Endothelial cell of umbilical vein (primary cell): ENCODE data around the gene ADAP2. TPM values are rescaled to one million over a fixed set of nuclear protein-coding genes. Genes with fewer than 3 reads are reported as not detected.
"Not testable (repeated sequence)": the region's sequence is repeated elsewhere in the genome, so short reads cannot be mapped to it uniquely, and the experiment has no call there.

Experiments used
- BruUV-seq: library from RNA; stranded (reverse); fragments of 400-500 nt; replicated peaks from 2 replicates; lab custom pipeline; 2021; lab: Mats Ljungman, UMichigan
- CTCF ChIA-PET: fragments of 300-600, 350-600 bp; sonication (Branson Sonifier 250); formaldehyde crosslinking; loops from one replicate; lab custom pipeline; 2021; ENCODE audit warnings: antibody characterized with exemption, inconsistent platforms; lab: Charles Lee
- POLR2A ChIA-PET: fragments of 300-600, 350-600 bp; sonication (Branson Sonifier 250); formaldehyde crosslinking; loops from one replicate; lab custom pipeline; 2021; ENCODE audit warnings: antibody characterized with exemption, inconsistent platforms; lab: Charles Lee
- DNase-seq: peaks from one replicate; pipeline ENCODE4 v3.0.0-alpha.2; 2011; ENCODE audit warnings: low read depth, low spot score
- FAIRE-seq: peaks from 2 replicates; lab custom pipeline; 2011; peaks lifted over from hg19 to GRCh38; lab: Jason Lieb, UNC
- H2AFZ ChIP-seq: 2 replicates; pipeline ENCODE4 v1.6.0; 2012; ENCODE audit warnings: low read depth, low read length, control low read depth, inconsistent platforms
- H3K27ac ChIP-seq: 2 replicates; pipeline ENCODE4 v1.5.1; 2011; ENCODE audit warnings: low read depth, mild to moderate bottlenecking, control low read depth, low read length, moderate library complexity; ENCODE audit not compliant: insufficient read depth
- H3K27me3 ChIP-seq, 2 experiments: 2 replicates each; pipeline versions ENCODE4 v1.6.0 to v1.6.1; 2011; ENCODE audit warnings: low read length in 2 of 2, mixed read lengths in 1 of 2; ENCODE audit not compliant: control insufficient read depth in 2 of 2, insufficient read depth in 2 of 2
- H3K36me3 ChIP-seq, 2 experiments: 2 replicates in 1 of 2; 3 replicates in 1 of 2; pipeline ENCODE4 v1.5.1; 2011; ENCODE audit warnings: low read length in 2 of 2, mild to moderate bottlenecking in 1 of 2, moderate library complexity in 1 of 2; ENCODE audit not compliant: control insufficient read depth in 2 of 2, insufficient read depth in 2 of 2; ENCODE audit errors: extremely low read depth in 1 of 2
- H3K4me1 ChIP-seq: 3 replicates; pipeline ENCODE4 v1.5.1; 2011; ENCODE audit warnings: mild to moderate bottlenecking, low read length; ENCODE audit not compliant: control insufficient read depth, insufficient read depth; ENCODE audit errors: extremely low read depth
- H3K4me2 ChIP-seq: 2 replicates; pipeline ENCODE4 v1.6.1; 2011; ENCODE audit warnings: low read length, control low read depth, mixed read lengths; ENCODE audit not compliant: insufficient read depth
- H3K4me3 ChIP-seq, 3 experiments: fragments of 200-600 bp in 1 of 3; sonication (generic), shearing (Covaris generic) in 1 of 3; replicated peaks in 1 of 3; 2 replicates each; pipeline ENCODE4 v1.5.1; 2011 to 2016; ENCODE audit warnings: control low read depth in 3 of 3, low read length in 3 of 3, mild to moderate bottlenecking in 2 of 3, inconsistent platforms in 1 of 3, low read depth in 1 of 3, moderate library complexity in 1 of 3; ENCODE audit not compliant: insufficient read depth in 1 of 3
- H3K79me2 ChIP-seq: 2 replicates; pipeline ENCODE4 v1.6.0; 2012; ENCODE audit warnings: low read length, inconsistent platforms; ENCODE audit not compliant: control insufficient read depth, insufficient read depth
- H3K9ac ChIP-seq: replicated peaks from 2 replicates; pipeline ENCODE3; 2011; ENCODE audit warnings: low read length, control low read depth; ENCODE audit not compliant: insufficient read depth; ENCODE audit errors: extremely low read depth
- H3K9me1 ChIP-seq: replicated peaks from 3 replicates; pipeline ENCODE4 v1.6.0; 2011; ENCODE audit warnings: mild to moderate bottlenecking, low read length; ENCODE audit not compliant: control insufficient read depth, insufficient read depth; ENCODE audit errors: extremely low read depth
- H3K9me3 ChIP-seq: replicated peaks from 2 replicates; pipeline ENCODE4 v1.5.1; 2012; ENCODE audit warnings: low read length, inconsistent platforms; ENCODE audit not compliant: control insufficient read depth, insufficient read depth
- H4K20me1 ChIP-seq: replicated peaks from 2 replicates; pipeline ENCODE3; 2011; ENCODE audit warnings: mild to moderate bottlenecking, low read length; ENCODE audit not compliant: control insufficient read depth, insufficient read depth; ENCODE audit errors: extremely low read depth
- CTCF ChIP-seq, 2 donors: IDR thresholded peaks; 1 replicate in 1 of 2; 2 replicates in 1 of 2; pipeline ENCODE4 v1.5.1; 2011; ENCODE audit warnings: low read length in 2 of 2, mild to moderate bottlenecking in 2 of 2, moderate library complexity in 2 of 2, control low read depth in 1 of 2, inconsistent platforms in 1 of 2, low read depth in 1 of 2; ENCODE audit not compliant: insufficient read depth in 1 of 2; ENCODE audit errors: extremely low read depth in 1 of 2
- MYC ChIP-seq: IDR thresholded peaks from one replicate; pipeline ENCODE4 v1.6.1; 2011; ENCODE audit warnings: mild to moderate bottlenecking, low read depth, low read length
- POLR2A ChIP-seq: IDR thresholded peaks from 2 replicates; pipeline ENCODE4 v1.6.1; 2012; ENCODE audit warnings: low read depth, mild to moderate bottlenecking, control low read depth, low read length
- POLR2AphosphoS5 ChIP-seq: IDR thresholded peaks from 2 replicates; pipeline ENCODE4 v1.6.1; 2012; ENCODE audit warnings: low read depth, mild to moderate bottlenecking, control low read depth, low read length, moderate library complexity; ENCODE audit not compliant: insufficient read depth
- dilution Hi-C: fragments of 300-500 bp; cut with MboI; formaldehyde crosslinking; loops from one replicate; pipeline ENCODE4 v1.15.0; 2019; ENCODE audit warnings: low sequenced_read_pairs; ENCODE audit not compliant: extremely low pct_ligation_motif_present
- intact Hi-C: fragments of 100-400 bp; cut with micrococcal nuclease; formaldehyde crosslinking; loops from one replicate; pipeline ENCODE4 v1.10.0; 2022
- polyA plus RNA-seq, 4 experiments: library from polyadenylated mRNA; depleted of rRNA in 3 of 4; stranded (reverse) in 3 of 4; unstranded in 1 of 4; fragments of >200 nt; gene quantifications; 2 replicates each; pipeline versions ENCODE4 v1.2.1 to v1.2.3, GENCODE V29; 2011 to 2012; ENCODE audit warnings: missing spikeins in 1 of 4
- total RNA-seq: library from RNA; stranded (reverse); gene quantifications from 2 replicates; pipeline ENCODE4 v1.2.3, GENCODE V29; 2021

The ADAP2 gene
- total and polyA plus RNA-seq, 2 donors (not counting 3 experiments of a cell fraction or from before 2014, with no cell fraction given): 0.28 to 1.0 TPM

- no peak overlapping the region for H3K4me2 ChIP-seq
- no peak for DNase-seq
- no peak overlapping the region for H2AFZ ChIP-seq
- H4K20me1 ChIP-seq: no peaks in the 10 kb centered on the region
- no peaks in the 10 kb centered on the region for H3K27me3 ChIP-seq
- CTCF ChIA-PET: no interaction called here
- H3K9ac ChIP-seq: no peak overlapping the region
- no peak for FAIRE-seq
- no peak overlapping the region for H3K4me3 ChIP-seq
- intact Hi-C loops: loop anchor here (10.0 kb wide), 1 partner anchor 466 kb away; no protein-coding TSS in a partner anchor
- H3K9me1 ChIP-seq: no peaks in the 10 kb centered on the region
- POLR2A ChIA-PET: no interaction called here
- H3K79me2 ChIP-seq: peaks cover 12% of the 10 kb centered on the region
- BruUV-seq: no TSS peak
- no peaks in the 10 kb centered on the region for H3K36me3 ChIP-seq
- H3K4me1 ChIP-seq: peaks cover 6% of the 10 kb centered on the region
- no peak overlapping the region for H3K27ac ChIP-seq
- H3K9me3 ChIP-seq: no peaks in the 10 kb centered on the region
- TF ChIP-seq POLR2A (no peak), MYC (no peak), CTCF (IDR thresholded peaks at IDR 0.05; ENCODE audit: extremely low read depth in 1 of 2, insufficient read depth in 1 of 2, low read depth in 1 of 2, low read length in 2 of 2) (no peak), POLR2AphosphoS5 (no peak)
- dilution Hi-C loops: no loop called here
Observed at GRCh38 chr17:30908717-30909420, 12.9 kb upstream of the ADAP2 start.

GRCh38 chr17:30910151-30910550, 11.6 kb upstream of the ADAP2 start:
- H4K20me1 ChIP-seq, H3K4me2 ChIP-seq, H3K9me1 ChIP-seq, H3K9me3 ChIP-seq, H3K36me3 ChIP-seq, BruUV-seq, H3K27ac ChIP-seq, H3K4me3 ChIP-seq, H2AFZ ChIP-seq, H3K9ac ChIP-seq, H3K79me2 ChIP-seq, H3K4me1 ChIP-seq, dilution Hi-C loops, H3K27me3 ChIP-seq, FAIRE-seq, POLR2A ChIA-PET, intact Hi-C loops, DNase-seq: not testable (repeated sequence)
- CTCF ChIA-PET: interaction anchor here (2.3 kb wide), 1 partner anchor 14 kb away, joined by 4 read pairs; no protein-coding TSS in a partner anchor
